DOHH2 (cell line): ENCODE results near the gene SLC22A4.

Experiments
- H3F3A ChIP-seq: fragments of 200-600 bp; sonication (generic), shearing (Covaris generic); 2 replicates; pipeline ENCODE4 v1.6.0; 2016; ENCODE audit warnings: antibody characterized with exemption, mild to moderate bottlenecking; ENCODE audit not compliant: control insufficient read depth, insufficient read depth
- H3K27ac ChIP-seq: fragments of 200-600 bp; sonication (generic); 2 replicates; pipeline ENCODE4 v1.5.1; 2014; ENCODE audit warnings: low read depth, mild to moderate bottlenecking, low read length, moderate library complexity
- H3K27me3 ChIP-seq: fragments of 200-600 bp; sonication (generic); 2 replicates; pipeline ENCODE4 v1.6.1; 2014; ENCODE audit warnings: mild to moderate bottlenecking, low read length, mixed read lengths; ENCODE audit not compliant: control insufficient read depth
- H3K36me3 ChIP-seq: fragments of 200-600 bp; sonication (generic); 2 replicates; pipeline ENCODE4 v1.6.1; 2014; ENCODE audit warnings: mild to moderate bottlenecking, low read length, moderate library complexity, mixed read lengths; ENCODE audit not compliant: control insufficient read depth
- H3K4me1 ChIP-seq: fragments of 200-600 bp; sonication (generic); 2 replicates; pipeline ENCODE4 v1.6.1; 2014; ENCODE audit warnings: mild to moderate bottlenecking, low read length, mixed read lengths; ENCODE audit not compliant: control insufficient read depth
- H3K4me2 ChIP-seq: fragments of 200-600 bp; sonication (generic); 2 replicates; pipeline ENCODE4 v1.6.0; 2014; ENCODE audit warnings: mild to moderate bottlenecking, low read length, moderate library complexity
- H3K4me3 ChIP-seq: fragments of 200-600 bp; sonication (generic); 2 replicates; pipeline ENCODE4 v1.5.1; 2014; ENCODE audit warnings: mild to moderate bottlenecking, low read length, mixed read lengths
- H3K79me2 ChIP-seq: fragments of 200-600 bp; sonication (generic); 2 replicates; pipeline ENCODE4 v1.6.1; 2014; ENCODE audit warnings: mild to moderate bottlenecking, low read length, mixed read lengths; ENCODE audit not compliant: control insufficient read depth
- H3K9me2 ChIP-seq: fragments of 200-600 bp; sonication (generic); replicated peaks from 2 replicates; pipeline ENCODE4 v1.6.1; 2014; ENCODE audit warnings: mild to moderate bottlenecking, low read length, mixed read lengths; ENCODE audit not compliant: control insufficient read depth
- H3K9me3 ChIP-seq: fragments of 200-600 bp; sonication (generic); 2 replicates; pipeline ENCODE4 v1.6.1; 2014; ENCODE audit warnings: antibody characterized with exemption, low read length, mixed read lengths; ENCODE audit not compliant: control insufficient read depth, insufficient read depth
- H4K20me1 ChIP-seq: fragments of 200-600 bp; sonication (generic); 2 replicates; pipeline ENCODE4 v1.6.0; 2014; ENCODE audit warnings: low read depth, mild to moderate bottlenecking, antibody characterized with exemption, low read length, moderate library complexity; ENCODE audit not compliant: control insufficient read depth, insufficient read depth
- CTCF ChIP-seq: fragments of 200-600 bp; sonication (generic); IDR thresholded peaks from one replicate; pipeline ENCODE4 v1.5.1; 2014; ENCODE audit warnings: antibody characterized with exemption, mild to moderate bottlenecking, low read depth, low read length; ENCODE audit not compliant: poor library complexity, severe bottlenecking
- EZH2phosphoT487 ChIP-seq: fragments of 200-600 bp; sonication (generic); IDR thresholded peaks from 2 replicates; pipeline ENCODE4 v1.6.1; 2017; ENCODE audit warnings: borderline replicate concordance, mild to moderate bottlenecking, antibody characterized with exemption, low read length, moderate library complexity, mixed read lengths

SLC22A4 gene

GRCh38 chr5:132313366-132313765 lies 19.2 kb downstream of the SLC22A4 start:
- Histone ChIP-seq H3K36me3 (no peaks in the 10 kb centered on the region), H3K4me2 (no peak overlapping the region), H3K27me3 (no peaks in the 10 kb centered on the region), H3K4me3 (no peak overlapping the region), H3K9me3 (no peaks in the 10 kb centered on the region), H3K79me2 (no peaks in the 10 kb centered on the region), H3K9me2 (no peaks in the 10 kb centered on the region), H3K4me1 (no peaks in the 10 kb centered on the region), H3F3A (no peaks in the 10 kb centered on the region), H3K27ac (no peak overlapping the region), H4K20me1 (no peaks in the 10 kb centered on the region)
- TF ChIP-seq EZH2phosphoT487 (no peak), CTCF (no peak)

GRCh38 chr5:132313961-132314432 lies 19.8 kb downstream of the SLC22A4 start:
- no peak overlapping the region for H3K27ac ChIP-seq
- no peaks in the 10 kb centered on the region for H4K20me1 ChIP-seq
- no peak for TF ChIP-seq EZH2phosphoT487
- no peak for TF ChIP-seq CTCF

GRCh38 chr5:132315529-132316067 lies 21.4 kb downstream of the SLC22A4 start:
- no peak for TF ChIP-seq CTCF
- H3K4me3 ChIP-seq: no peak overlapping the region
- H3K36me3 ChIP-seq: no peaks in the 10 kb centered on the region
- H4K20me1 ChIP-seq: no peaks in the 10 kb centered on the region
- H3K27ac ChIP-seq: no peak overlapping the region
- H3K9me3 ChIP-seq: no peaks in the 10 kb centered on the region
- H3K79me2 ChIP-seq: no peaks in the 10 kb centered on the region
- H3K4me1 ChIP-seq: no peaks in the 10 kb centered on the region
- no peaks in the 10 kb centered on the region for H3F3A ChIP-seq
- H3K27me3 ChIP-seq: no peaks in the 10 kb centered on the region
- H3K9me2 ChIP-seq: no peaks in the 10 kb centered on the region
- no peak overlapping the region for H3K4me2 ChIP-seq

More at GRCh38 chr5:132313961-132314432, 19.8 kb downstream of the SLC22A4 start:
- H3F3A ChIP-seq: no peaks in the 10 kb centered on the region
- H3K79me2 ChIP-seq: no peaks in the 10 kb centered on the region
- H3K9me2 ChIP-seq: no peaks in the 10 kb centered on the region
- H3K4me2 ChIP-seq: no peak overlapping the region
- H3K4me1 ChIP-seq: no peaks in the 10 kb centered on the region
- no peaks in the 10 kb centered on the region for H3K9me3 ChIP-seq
- H3K27me3 ChIP-seq: no peaks in the 10 kb centered on the region
- H3K4me3 ChIP-seq: no peak overlapping the region
- H3K36me3 ChIP-seq: no peaks in the 10 kb centered on the region
